Tibial artery (tissue), 4 donors: Measurements from ENCODE around the gene FEN1.

Experiments
- DNase-seq, 2 donors: peaks; one replicate each; pipeline ENCODE4 v3.0.0-alpha.2; 2019
- H3K27ac ChIP-seq, 2 donors: fragments of 200-600 bp; sonication (generic) in 1 of 2; 1 replicate in 1 of 2; 2 replicates in 1 of 2; pipeline ENCODE4 v1.5.1; 2018 to 2019; ENCODE audit warnings: mild to moderate bottlenecking in 1 of 2
- H3K27me3 ChIP-seq, 2 donors: fragments of 200-600 bp; sonication (generic) in 1 of 2; one replicate each; pipeline versions ENCODE4 v1.5.1 to v1.6.0; 2016 to 2019
- H3K36me3 ChIP-seq, 3 donors: fragments of 200-600 bp; sonication (generic) in 2 of 3; one replicate each; pipeline ENCODE4 v1.5.1; 2016 to 2019; ENCODE audit warnings: mild to moderate bottlenecking in 2 of 3
- H3K4me1 ChIP-seq, 4 donors: fragments of 200-600 bp; sonication (generic) in 2 of 4; 1 replicate in 3 of 4; 2 replicates in 1 of 4; pipeline ENCODE4 v1.5.1; 2016 to 2019
- H3K4me3 ChIP-seq, 2 donors: fragments of 200-600 bp; sonication (generic) in 1 of 2; 1 replicate in 1 of 2; 2 replicates in 1 of 2; pipeline ENCODE4 v1.5.1; 2018 to 2019; ENCODE audit warnings: mild to moderate bottlenecking in 2 of 2
- H3K9me3 ChIP-seq, 3 donors: fragments of 200-600 bp; sonication (generic) in 1 of 3; one replicate each; pipeline ENCODE4 v1.5.1; 2016 to 2019
- CTCF ChIP-seq, 2 experiments: fragments of 200-600 bp in 1 of 2; fragments of 450-650 bp in 1 of 2; IDR thresholded peaks; one replicate each; pipeline ENCODE4 v1.5.1; 2017 to 2019; ENCODE audit warnings: antibody characterized with exemption in 2 of 2, mild to moderate bottlenecking in 1 of 2, moderate library complexity in 1 of 2
- intact Hi-C: fragments of 100-400 bp; cut with DNase I; formaldehyde crosslinking; loops from one replicate; pipeline ENCODE4 v1.15.0; 2023; ENCODE audit warnings: low total_unique reads

FEN1 gene

GRCh38 chr11:61754534-61755482 is 37.9 kb upstream of the FEN1 start:
- Histone ChIP-seq H3K4me1 (peaks cover 0 to 10% (median 6%) of the 10 kb centered on the region in 4 donors), H3K4me3 (no peak overlapping the region), H3K27ac (no peak overlapping the region), H3K27me3 (peaks cover 0 to 35% of the 10 kb centered on the region in 2 donors), H3K36me3 (no peaks in the 10 kb centered on the region), H3K9me3 (no peaks in the 10 kb centered on the region)
- no peak for DNase-seq
- no peak for TF ChIP-seq CTCF (IDR thresholded peaks at IDR 0.05)
- intact Hi-C loops, result no loop called here

GRCh38 chr11:61756147-61756451 is 36.6 kb upstream of the FEN1 start:
- DNase-seq, result no peak
- Histone ChIP-seq H3K36me3 (no peaks in the 10 kb centered on the region), H3K4me3 (no peak overlapping the region), H3K4me1 (peaks cover 0 to 10% (median 6%) of the 10 kb centered on the region in 4 donors), H3K9me3 (no peaks in the 10 kb centered on the region), H3K27me3 (peaks cover 0 to 32% of the 10 kb centered on the region in 2 donors), H3K27ac (no peak overlapping the region)
- TF ChIP-seq CTCF (IDR thresholded peaks at IDR 0.05), result no peak
- intact Hi-C loops, result no loop called here

GRCh38 chr11:61756452-61757212 is 36.1 kb upstream of the FEN1 start:
- H3K27me3 ChIP-seq, result peaks cover 0 to 34% of the 10 kb centered on the region in 2 donors
- intact Hi-C loops, result no loop called here
- TF ChIP-seq CTCF (IDR thresholded peaks at IDR 0.05), result no peak
- H3K27ac ChIP-seq, result no peak overlapping the region
- no peaks in the 10 kb centered on the region for H3K9me3 ChIP-seq
- no peak for DNase-seq
- no peaks in the 10 kb centered on the region for H3K36me3 ChIP-seq
- H3K4me3 ChIP-seq, result no peak overlapping the region
- H3K4me1 ChIP-seq, result peaks cover 0 to 10% (median 6%) of the 10 kb centered on the region in 4 donors

- no peaks in the 10 kb centered on the region for H3K36me3 ChIP-seq
- DNase-seq, result no peak
- intact Hi-C loops, result no loop called here
- no peak overlapping the region for H3K27ac ChIP-seq
- H3K9me3 ChIP-seq, result no peaks in the 10 kb centered on the region
- H3K4me3 ChIP-seq, result no peak overlapping the region
- TF ChIP-seq CTCF (IDR thresholded peaks at IDR 0.05), result no peak
- H3K4me1 ChIP-seq, result peaks cover 0 to 6% (median 4%) of the 10 kb centered on the region in 4 donors
- peaks cover 0 to 35% of the 10 kb centered on the region in 2 donors for H3K27me3 ChIP-seq
These were observed 35.4 kb upstream of the FEN1 start for GRCh38 chr11:61757213-61757862.

- no peak overlapping the region for H3K4me3 ChIP-seq
- intact Hi-C loops, result no loop called here
- H3K9me3 ChIP-seq, result no peaks in the 10 kb centered on the region
- H3K27me3 ChIP-seq, result peaks cover 0 to 53% of the 10 kb centered on the region in 2 donors
- DNase-seq, result no peak
- H3K27ac ChIP-seq, result no peak overlapping the region
- no peaks in the 10 kb centered on the region for H3K4me1 ChIP-seq
- no peaks in the 10 kb centered on the region for H3K36me3 ChIP-seq
- TF ChIP-seq CTCF (IDR thresholded peaks at IDR 0.05), result no peak
These were observed 31.8 kb upstream of the FEN1 start for GRCh38 chr11:61760946-61761345.
